GM19240 (cell line): ENCODE results near the gene CHD2.

ENCODE experiments used
- DNase-seq: peaks from one replicate; pipeline ENCODE4 v3.0.0; 2011; ENCODE audit warnings: low spot score; ENCODE audit not compliant: insufficient read length

The CHD2 gene

GRCh38 chr15:92930054-92930621 lies 30.0 kb downstream of the CHD2 start:
- no peak for DNase-seq

- no peak for DNase-seq
These were observed 30.7 kb downstream of the CHD2 start for GRCh38 chr15:92930776-92931175.

GRCh38 chr15:92932946-92933649 lies 33.0 kb downstream of the CHD2 start:
- no peak for DNase-seq

- no peak for DNase-seq
These were observed 33.7 kb downstream of the CHD2 start for GRCh38 chr15:92933831-92934230.

- no peak for DNase-seq
These were observed 34.6 kb downstream of the CHD2 start for GRCh38 chr15:92934716-92935115.

- DNase-seq, result no peak
These were observed 36.0 kb downstream of the CHD2 start for GRCh38 chr15:92936138-92936537.

- no peak for DNase-seq
These were observed 36.6 kb downstream of the CHD2 start for GRCh38 chr15:92936693-92937092.

- no peak for DNase-seq
These were observed 37.8 kb downstream of the CHD2 start for GRCh38 chr15:92937901-92938300.

- DNase-seq, result no peak
These were observed 38.3 kb downstream of the CHD2 start for GRCh38 chr15:92938387-92938786.

GRCh38 chr15:92941668-92942067 lies 41.5 kb downstream of the CHD2 start:
- DNase-seq, result no peak

- no peak for DNase-seq
These were observed 42.6 kb downstream of the CHD2 start for GRCh38 chr15:92942706-92943105.

- DNase-seq, result no peak
These were observed 43.5 kb downstream of the CHD2 start for GRCh38 chr15:92943581-92943980.

GRCh38 chr15:92944946-92945521 lies 44.9 kb downstream of the CHD2 start:
- no peak for DNase-seq

- no peak for DNase-seq
These were observed 47.1 kb downstream of the CHD2 start for GRCh38 chr15:92947071-92947730.

GRCh38 chr15:92949604-92950249 lies 49.6 kb downstream of the CHD2 start:
- DNase-seq, result no peak

GRCh38 chr15:92951800-92952457 lies 51.8 kb downstream of the CHD2 start:
- no peak for DNase-seq

- DNase-seq, result no peak
These were observed 52.3 kb downstream of the CHD2 start for GRCh38 chr15:92952458-92952850.

- no peak for DNase-seq
These were observed 53.4 kb downstream of the CHD2 start for GRCh38 chr15:92953566-92953965.

GRCh38 chr15:92954002-92954401 lies 53.9 kb downstream of the CHD2 start:
- no peak for DNase-seq

- no peak for DNase-seq
These were observed 54.5 kb downstream of the CHD2 start for GRCh38 chr15:92954578-92954977.

- no peak for DNase-seq
These were observed 55.6 kb downstream of the CHD2 start for GRCh38 chr15:92955706-92956105.
